Osteoblast (primary cell): ENCODE measurements around the gene SLC35F4. TPM values are rescaled to one million over a fixed set of nuclear protein-coding genes. Genes with fewer than 3 reads are reported as not detected.
A peak's percentile ranks its signal among the peaks of the same experiment; 100 is the strongest.
"Not testable (repeated sequence)": the region's sequence is repeated elsewhere in the genome, so short reads cannot be mapped to it uniquely, and the experiment has no call there.

ENCODE experiments used
- DNase-seq: peaks from one replicate; pipeline ENCODE4 v3.0.0; 2011; ENCODE audit warnings: low spot score, mixed read lengths; ENCODE audit not compliant: insufficient read length; ENCODE audit errors: missing footprints
- H2AFZ ChIP-seq: 2 replicates; pipeline ENCODE4 v1.6.0; 2011; ENCODE audit warnings: mild to moderate bottlenecking, low read length
- H3K27ac ChIP-seq: 2 replicates; pipeline ENCODE4 v1.5.1; 2011; ENCODE audit warnings: mild to moderate bottlenecking, low read depth, low read length, moderate library complexity
- H3K27me3 ChIP-seq: 2 replicates; pipeline ENCODE4 v1.6.0; 2012; ENCODE audit warnings: mild to moderate bottlenecking, control low read depth, inconsistent platforms, low read length, moderate library complexity; ENCODE audit not compliant: insufficient read depth
- H3K36me3 ChIP-seq: 2 replicates; pipeline ENCODE4 v1.5.1; 2011; ENCODE audit warnings: mild to moderate bottlenecking, low read length, control low read depth, moderate library complexity; ENCODE audit not compliant: insufficient read depth
- H3K4me1 ChIP-seq: 2 replicates; pipeline ENCODE4 v1.5.1; 2011; ENCODE audit warnings: mild to moderate bottlenecking, low read length, control low read depth, moderate library complexity; ENCODE audit not compliant: insufficient read depth
- H3K4me2 ChIP-seq: 2 replicates; pipeline ENCODE4 v1.6.0; 2011; ENCODE audit warnings: mild to moderate bottlenecking, low read length; ENCODE audit not compliant: insufficient read depth
- H3K4me3 ChIP-seq: fragments of 200-600 bp; sonication (generic); 3 replicates; pipeline ENCODE4 v1.5.1; 2012; ENCODE audit warnings: mild to moderate bottlenecking, low read length, inconsistent platforms; ENCODE audit not compliant: insufficient read depth
- H3K79me2 ChIP-seq: 2 replicates; pipeline ENCODE4 v1.6.0; 2012; ENCODE audit warnings: mild to moderate bottlenecking, low read length, control low read depth, inconsistent platforms; ENCODE audit not compliant: insufficient read depth
- H3K9me3 ChIP-seq: 2 replicates; pipeline ENCODE4 v1.5.1; 2011; ENCODE audit warnings: low read depth, low read length, control low read depth
- H4K20me1 ChIP-seq: 2 replicates; pipeline ENCODE4 v1.6.0; 2012; ENCODE audit warnings: mild to moderate bottlenecking, low read length, control low read depth; ENCODE audit not compliant: insufficient read depth
- CTCF ChIP-seq: IDR thresholded peaks from 2 replicates; pipeline ENCODE4 v1.5.1; 2011; ENCODE audit warnings: mild to moderate bottlenecking, low read depth, low read length, moderate library complexity; ENCODE audit errors: extremely low read depth
- total RNA-seq: library from RNA; depleted of rRNA; stranded (reverse); fragments of >200 nt; gene quantifications from 2 replicates; pipeline ENCODE4 v1.2.3, GENCODE V29; 2012

Gene SLC35F4
- total RNA-seq, 1 donor = not detected

GRCh38 chr14:57753821-57754220, 112.1 kb downstream of the SLC35F4 start:
- TF ChIP-seq CTCF = no peak
- Histone ChIP-seq H2AFZ (no peak overlapping the region), H3K36me3 (no peaks in the 10 kb centered on the region), H3K79me2 (no peaks in the 10 kb centered on the region), H3K27me3 (no peaks in the 10 kb centered on the region), H3K4me3 (no peak overlapping the region), H4K20me1 (no peaks in the 10 kb centered on the region), H3K4me2 (no peak overlapping the region), H3K4me1 (peaks cover 4% of the 10 kb centered on the region), H3K9me3 (no peaks in the 10 kb centered on the region), H3K27ac (no peak overlapping the region)
- no peak for DNase-seq

DNA sequence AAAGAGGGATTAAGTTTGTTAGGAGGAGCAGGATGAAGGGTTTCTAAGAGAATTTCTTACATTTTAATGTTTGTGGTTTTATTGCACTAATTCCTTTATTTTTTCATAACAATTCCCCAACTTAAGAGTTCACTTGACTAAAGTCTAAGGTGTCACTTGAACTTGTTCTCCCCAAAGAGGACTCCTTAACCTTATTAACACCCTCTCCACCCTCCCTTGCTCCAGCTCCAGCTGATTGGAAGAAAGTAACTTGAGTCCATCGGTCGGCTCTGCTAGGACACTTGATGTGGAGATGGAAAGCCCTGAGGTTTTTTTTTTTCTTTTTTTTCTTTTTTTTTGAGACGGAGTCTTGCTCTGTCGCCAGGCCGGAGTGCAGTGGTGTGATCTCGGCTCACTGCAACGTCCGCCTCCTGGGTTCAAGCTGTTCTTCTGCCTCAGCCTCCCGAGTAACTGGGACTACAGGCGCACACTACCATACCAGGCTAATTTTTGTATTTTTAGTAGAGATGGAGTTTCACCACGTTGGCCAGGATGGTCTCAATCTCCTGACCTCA, 113.7 kb downstream of the SLC35F4 start:
- H4K20me1 ChIP-seq, H3K27me3 ChIP-seq, H3K4me3 ChIP-seq, H3K79me2 ChIP-seq, H3K4me1 ChIP-seq, H3K4me2 ChIP-seq, H3K27ac ChIP-seq, DNase-seq, H3K9me3 ChIP-seq, H3K36me3 ChIP-seq, H2AFZ ChIP-seq: not testable (repeated sequence)

- H3K27me3 ChIP-seq = no peaks in the 10 kb centered on the region
- no peak overlapping the region for H3K4me2 ChIP-seq
- TF ChIP-seq CTCF = no peak
- no peaks in the 10 kb centered on the region for H4K20me1 ChIP-seq
- no peak overlapping the region for H3K27ac ChIP-seq
- no peak for DNase-seq
- no peaks in the 10 kb centered on the region for H3K79me2 ChIP-seq
- peaks cover 4% of the 10 kb centered on the region for H3K4me1 ChIP-seq
- no peak overlapping the region for H2AFZ ChIP-seq
- H3K36me3 ChIP-seq = no peaks in the 10 kb centered on the region
- no peak overlapping the region for H3K4me3 ChIP-seq
- H3K9me3 ChIP-seq = no peaks in the 10 kb centered on the region
Observed at GRCh38 chr14:57751400-57751799, 114.5 kb downstream of the SLC35F4 start.

DNA sequence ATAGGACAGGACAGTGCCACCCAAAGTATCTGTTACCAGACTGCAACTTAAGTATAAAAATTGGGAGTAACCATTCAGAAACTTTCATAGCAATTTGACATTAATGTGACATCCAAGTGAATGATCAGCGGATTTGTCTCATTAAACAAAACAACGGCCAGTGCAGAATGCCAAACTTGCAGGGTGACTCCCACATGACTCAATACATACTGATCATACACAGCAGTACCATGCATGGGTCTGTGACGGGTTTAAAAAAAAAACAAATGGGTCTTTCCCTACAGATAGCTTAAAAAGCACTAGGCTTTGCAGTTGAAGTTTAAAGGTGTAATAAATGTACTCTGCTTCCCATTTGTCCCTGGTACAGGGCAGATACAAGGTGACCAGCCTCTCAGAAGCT, 116.6 kb downstream of the SLC35F4 start:
- no peak overlapping the region for H3K4me3 ChIP-seq
- H4K20me1 ChIP-seq = no peaks in the 10 kb centered on the region
- H2AFZ ChIP-seq = no peak overlapping the region
- H3K9me3 ChIP-seq = no peaks in the 10 kb centered on the region
- peak overlapping the region; percentile 21 for H3K4me2 ChIP-seq
- no peaks in the 10 kb centered on the region for H3K79me2 ChIP-seq
- H3K27ac ChIP-seq = no peak overlapping the region
- H3K27me3 ChIP-seq = no peaks in the 10 kb centered on the region
- TF ChIP-seq CTCF = no peak
- peaks cover 4% of the 10 kb centered on the region for H3K4me1 ChIP-seq
- no peaks in the 10 kb centered on the region for H3K36me3 ChIP-seq
- DNase-seq = peak; percentile 48
